Lower leg skin (tissue), 4 donors: Measurements from ENCODE around the gene MED27. TPM values are rescaled to one million over a fixed set of nuclear protein-coding genes. Genes with fewer than 3 reads are reported as not detected.

ENCODE experiments used
- DNase-seq, 2 donors: peaks; one replicate each; pipeline ENCODE4 v3.0.0-alpha.2; 2019; ENCODE audit warnings: low spot score in 2 of 2
- H3K4me3 ChIP-seq: fragments of 200-600 bp; sonication (generic); 2 replicates; pipeline ENCODE4 v1.5.1; 2017; ENCODE audit warnings: mild to moderate bottlenecking, low read depth; ENCODE audit not compliant: poor library complexity, severe bottlenecking
- POLR2A ChIP-seq, 2 donors: fragments of 450-650 bp; IDR thresholded peaks; one replicate each; pipeline ENCODE4 v1.6.1; 2016 to 2017; ENCODE audit warnings: antibody characterized with exemption in 2 of 2, mild to moderate bottlenecking in 1 of 2, moderate library complexity in 1 of 2
- WGBS, 2 donors: methylation state at CpG; one replicate each; pipeline ENCODE4 v1.1.5; 2018; 5-methylcytosine and 5-hydroxymethylcytosine counted together
- intact Hi-C: fragments of 100-400 bp; cut with DNase I; formaldehyde crosslinking; loops from one replicate; pipeline ENCODE4 v1.15.0; 2023; ENCODE audit warnings: low total_unique reads
- total RNA-seq, 4 donors: library from RNA; depleted of rRNA; stranded (reverse); fragments of >200 nt; gene quantifications; one replicate each; pipeline ENCODE4 v1.1.0, GENCODE V29; 2016
- TF ChIP-seq, protein P1 (sequence below), 3 donors: fragments of 450-650 bp; IDR thresholded peaks; one replicate each; pipeline ENCODE4 v1.5.1; 2016; ENCODE audit warnings: antibody characterized with exemption in 3 of 3, mild to moderate bottlenecking in 3 of 3, moderate library complexity in 2 of 3

MED27 gene
- total RNA-seq, 4 donors from 2014 or later = 15.4 to 20.3 (median 16.5) TPM

- TF ChIP-seq, protein P1, sequence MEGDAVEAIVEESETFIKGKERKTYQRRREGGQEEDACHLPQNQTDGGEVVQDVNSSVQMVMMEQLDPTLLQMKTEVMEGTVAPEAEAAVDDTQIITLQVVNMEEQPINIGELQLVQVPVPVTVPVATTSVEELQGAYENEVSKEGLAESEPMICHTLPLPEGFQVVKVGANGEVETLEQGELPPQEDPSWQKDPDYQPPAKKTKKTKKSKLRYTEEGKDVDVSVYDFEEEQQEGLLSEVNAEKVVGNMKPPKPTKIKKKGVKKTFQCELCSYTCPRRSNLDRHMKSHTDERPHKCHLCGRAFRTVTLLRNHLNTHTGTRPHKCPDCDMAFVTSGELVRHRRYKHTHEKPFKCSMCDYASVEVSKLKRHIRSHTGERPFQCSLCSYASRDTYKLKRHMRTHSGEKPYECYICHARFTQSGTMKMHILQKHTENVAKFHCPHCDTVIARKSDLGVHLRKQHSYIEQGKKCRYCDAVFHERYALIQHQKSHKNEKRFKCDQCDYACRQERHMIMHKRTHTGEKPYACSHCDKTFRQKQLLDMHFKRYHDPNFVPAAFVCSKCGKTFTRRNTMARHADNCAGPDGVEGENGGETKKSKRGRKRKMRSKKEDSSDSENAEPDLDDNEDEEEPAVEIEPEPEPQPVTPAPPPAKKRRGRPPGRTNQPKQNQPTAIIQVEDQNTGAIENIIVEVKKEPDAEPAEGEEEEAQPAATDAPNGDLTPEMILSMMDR (IDR thresholded peaks at IDR 0.05) = no peak
- TF ChIP-seq POLR2A (IDR thresholded peaks at IDR 0.05) = no peak
- DNase-seq = no peak
- WGBS, 2 donors = 93 to 95% methylated on average over 12 of the region's 12 CpGs
- intact Hi-C loops = no loop called here
- H3K4me3 ChIP-seq = no peak overlapping the region
These were observed 204.6 kb downstream of the MED27 start for GRCh38 chr9:131874916-131875670.

GRCh38 chr9:131874447-131874846 is 205.2 kb downstream of the MED27 start:
- DNase-seq = no peak
- intact Hi-C loops = no loop called here
- H3K4me3 ChIP-seq = no peak overlapping the region
- WGBS, 2 donors = 84 to 88% methylated on average over 12 of the region's 12 CpGs
- TF ChIP-seq POLR2A (IDR thresholded peaks at IDR 0.05) = no peak
- TF ChIP-seq, protein P1 (IDR thresholded peaks at IDR 0.05) = no peak

DNA sequence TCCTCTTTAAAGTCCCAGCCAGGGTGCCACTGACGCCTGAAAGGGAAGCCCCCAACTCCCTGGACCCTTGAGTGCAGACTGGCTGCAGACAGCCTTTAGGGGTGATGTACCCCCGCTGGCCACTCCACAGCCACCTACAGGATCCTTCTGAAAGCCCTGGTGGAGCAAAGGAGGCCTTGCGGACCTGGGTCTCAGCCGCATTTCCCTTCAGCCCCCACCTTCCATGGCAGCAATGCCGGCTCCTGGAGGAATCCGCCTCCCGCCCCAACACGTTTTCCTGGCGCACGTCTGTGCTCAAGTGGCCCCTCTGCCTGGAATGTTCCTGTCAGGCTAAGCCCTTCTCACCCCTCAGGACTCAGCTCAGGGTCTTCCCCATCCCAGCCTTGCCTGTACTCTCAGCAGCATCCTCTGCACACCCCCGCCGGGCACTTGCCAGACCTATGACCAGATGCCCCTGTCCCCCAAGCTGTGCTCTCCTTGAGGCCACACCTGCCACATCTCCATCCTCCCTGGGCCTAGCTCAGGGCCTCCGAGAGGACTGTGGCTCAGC is 205.7 kb downstream of the MED27 start:
- intact Hi-C loops = no loop called here
- 95 to 96% methylated on average over 13 of the region's 13 CpGs for WGBS, 2 donors
- TF ChIP-seq POLR2A (IDR thresholded peaks at IDR 0.05) = no peak
- TF ChIP-seq, protein P1 (IDR thresholded peaks at IDR 0.05) = no peak
- DNase-seq = no peak
- no peak overlapping the region for H3K4me3 ChIP-seq

DNA sequence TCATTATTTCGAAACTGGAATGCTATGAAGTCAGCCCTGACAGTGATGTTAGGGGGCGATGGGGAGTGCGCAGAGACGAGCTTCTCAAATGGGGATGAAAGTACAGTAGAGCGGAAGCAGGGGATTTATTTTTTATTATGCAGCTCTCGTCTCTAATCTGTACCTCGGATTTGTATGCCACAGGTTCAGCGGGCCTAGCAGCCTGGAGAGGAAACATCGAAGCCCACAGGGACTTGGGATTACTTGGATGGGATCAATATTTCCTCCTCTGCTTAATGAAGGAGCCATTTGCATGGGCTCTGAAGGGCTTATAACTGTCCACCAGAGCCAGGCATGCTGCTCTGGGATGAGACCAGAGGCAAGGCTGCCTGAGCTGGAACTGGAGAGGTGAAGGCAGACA is 206.3 kb downstream of the MED27 start:
- TF ChIP-seq, protein P1 (IDR thresholded peaks at IDR 0.05) = no peak
- TF ChIP-seq POLR2A (IDR thresholded peaks at IDR 0.05) = no peak
- H3K4me3 ChIP-seq = no peak overlapping the region
- DNase-seq = no peak
- intact Hi-C loops = no loop called here
- WGBS, 2 donors = 95% methylated on average over 9 of the region's 9 CpGs

- intact Hi-C loops = no loop called here
- no peak overlapping the region for H3K4me3 ChIP-seq
- 88 to 91% methylated on average over 4 of the region's 4 CpGs for WGBS, 2 donors
- TF ChIP-seq, protein P1 (IDR thresholded peaks at IDR 0.05) = no peak
- TF ChIP-seq POLR2A (IDR thresholded peaks at IDR 0.05) = no peak
- no peak for DNase-seq
These were observed 207.0 kb downstream of the MED27 start for GRCh38 chr9:131872702-131873101.
